Measurements from ENCODE around the gene AACS. TPM values are rescaled to one million over a fixed set of nuclear protein-coding genes. Genes with fewer than 3 reads are reported as not detected.

AACS gene
- polyA plus RNA-seq, 3 donors from 2014 or later, result 11.9 to 22.7 (median 14.0) TPM

DNA sequence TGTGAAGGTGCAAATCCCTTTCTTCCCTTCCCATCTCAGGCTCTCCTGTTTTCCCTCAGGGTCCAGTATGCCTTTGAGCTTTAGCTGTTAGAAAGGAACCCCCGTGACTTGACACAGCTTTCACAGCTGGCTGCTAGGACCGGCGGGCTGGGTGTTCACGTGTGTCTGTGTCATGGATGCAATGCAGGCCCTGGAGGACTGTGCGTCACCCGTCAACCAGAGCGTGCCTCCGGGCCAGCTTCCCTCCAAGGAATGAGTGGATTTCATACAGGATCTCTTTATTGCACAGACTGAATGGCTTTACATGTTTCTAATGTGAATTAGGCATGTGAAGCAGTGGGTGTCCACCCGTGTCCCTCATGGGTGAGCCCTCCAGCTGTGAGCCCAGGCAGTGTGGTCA, 77.4 kb downstream of the AACS start:
- Mint-ChIP-seq H3K4me1 (no peaks in the 10 kb centered on the region), H3K27me3 (ENCODE audit: low read depth in 3 of 3) (peaks cover 0 to 2% (median 1%) of the 10 kb centered on the region in 3 donors), H3K4me3 (no peak overlapping the region), H3K27ac (no peak overlapping the region), H3K9me3 (no peaks in the 10 kb centered on the region), H3K36me3 (peaks cover 2 to 7% (median 4%) of the 10 kb centered on the region in 3 donors)
- no peak for DNase-seq

DNA sequence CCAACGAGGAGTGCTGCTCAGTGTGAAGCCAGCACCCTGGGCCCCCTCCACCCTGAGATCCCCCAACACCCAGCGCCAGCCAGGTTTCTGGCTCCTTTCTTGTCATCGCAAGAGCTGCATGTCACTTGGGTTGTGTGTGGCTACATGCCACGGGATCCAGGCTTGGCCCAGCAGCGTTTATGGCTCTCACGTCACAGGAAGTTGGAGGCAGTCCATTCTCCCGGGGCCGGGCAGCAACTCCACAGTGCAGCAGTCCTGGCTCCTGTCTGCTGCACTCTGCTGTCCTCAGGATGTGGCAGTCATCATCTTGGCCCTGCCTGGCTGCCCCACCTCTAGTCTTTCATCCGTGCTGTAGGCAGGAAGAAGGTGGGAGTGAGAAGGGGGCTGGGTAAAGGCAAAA, 78.3 kb downstream of the AACS start:
- H3K4me3 Mint-ChIP-seq, result no peak overlapping the region
- no peak overlapping the region for H3K27ac Mint-ChIP-seq
- H3K4me1 Mint-ChIP-seq, result no peaks in the 10 kb centered on the region
- H3K27me3 Mint-ChIP-seq (ENCODE audit: low read depth in 3 of 3), result peaks cover 0 to 2% (median 1%) of the 10 kb centered on the region in 3 donors
- DNase-seq, result no peak
- H3K9me3 Mint-ChIP-seq, result no peaks in the 10 kb centered on the region
- no peaks in the 10 kb centered on the region for H3K36me3 Mint-ChIP-seq

DNA sequence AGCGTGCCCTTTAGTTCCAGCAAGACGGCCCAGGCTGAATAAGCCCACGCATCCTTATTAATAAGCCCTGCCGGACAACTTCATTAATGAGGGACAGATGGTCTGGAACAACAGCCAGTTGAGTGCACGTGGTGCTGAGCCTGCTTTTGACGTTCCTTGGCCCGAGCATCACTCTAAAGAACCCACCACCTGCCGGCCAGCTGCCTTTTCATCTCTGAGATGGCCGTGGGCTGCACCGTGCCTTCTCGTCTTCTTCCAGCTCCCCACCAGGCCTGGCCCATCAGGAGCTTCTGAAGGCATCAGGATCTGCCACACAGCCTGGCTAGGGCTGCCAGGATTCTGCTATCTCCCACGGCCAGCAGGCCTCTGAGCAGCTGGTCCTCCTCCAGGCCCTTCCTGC, 80.0 kb downstream of the AACS start:
- H3K9me3 Mint-ChIP-seq, result no peaks in the 10 kb centered on the region
- no peak overlapping the region for H3K27ac Mint-ChIP-seq

DNA sequence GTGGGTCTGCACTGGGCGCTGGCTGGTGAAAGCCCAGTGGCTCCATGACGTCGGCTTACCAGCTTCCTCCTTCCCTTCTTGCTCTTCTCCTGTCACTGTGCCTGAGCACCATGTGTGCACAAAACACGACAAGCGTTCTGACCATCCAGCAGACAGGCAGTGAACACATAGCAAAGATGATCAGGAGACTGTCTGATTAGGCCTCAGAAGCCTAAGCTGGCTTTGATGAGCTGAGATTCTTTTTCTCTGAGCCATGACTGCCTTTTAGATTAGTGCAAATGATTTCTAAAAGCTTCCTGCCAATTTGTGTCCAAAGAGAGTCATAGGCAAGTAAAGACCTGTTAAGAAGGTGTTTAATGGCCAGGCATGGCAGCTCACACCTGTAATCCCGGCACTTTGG, 83.1 kb downstream of the AACS start:
- H3K4me1 Mint-ChIP-seq, result no peaks in the 10 kb centered on the region
- H3K4me3 Mint-ChIP-seq, result no peak overlapping the region
- no peaks in the 10 kb centered on the region for H3K36me3 Mint-ChIP-seq
- H3K27ac Mint-ChIP-seq, result no peak overlapping the region
- no peak for DNase-seq
- peaks cover 1 to 7% (median 2%) of the 10 kb centered on the region in 3 donors for H3K27me3 Mint-ChIP-seq (ENCODE audit: low read depth in 3 of 3)
- no peaks in the 10 kb centered on the region for H3K9me3 Mint-ChIP-seq

More for the DNA sequence above, 80.0 kb downstream of the AACS start:
- Mint-ChIP-seq H3K4me3 (no peak overlapping the region), H3K27me3 (ENCODE audit: low read depth in 3 of 3) (peaks cover 1 to 2% (median 2%) of the 10 kb centered on the region in 3 donors), H3K4me1 (no peaks in the 10 kb centered on the region), H3K36me3 (no peaks in the 10 kb centered on the region)
- no peak for DNase-seq

DNA sequence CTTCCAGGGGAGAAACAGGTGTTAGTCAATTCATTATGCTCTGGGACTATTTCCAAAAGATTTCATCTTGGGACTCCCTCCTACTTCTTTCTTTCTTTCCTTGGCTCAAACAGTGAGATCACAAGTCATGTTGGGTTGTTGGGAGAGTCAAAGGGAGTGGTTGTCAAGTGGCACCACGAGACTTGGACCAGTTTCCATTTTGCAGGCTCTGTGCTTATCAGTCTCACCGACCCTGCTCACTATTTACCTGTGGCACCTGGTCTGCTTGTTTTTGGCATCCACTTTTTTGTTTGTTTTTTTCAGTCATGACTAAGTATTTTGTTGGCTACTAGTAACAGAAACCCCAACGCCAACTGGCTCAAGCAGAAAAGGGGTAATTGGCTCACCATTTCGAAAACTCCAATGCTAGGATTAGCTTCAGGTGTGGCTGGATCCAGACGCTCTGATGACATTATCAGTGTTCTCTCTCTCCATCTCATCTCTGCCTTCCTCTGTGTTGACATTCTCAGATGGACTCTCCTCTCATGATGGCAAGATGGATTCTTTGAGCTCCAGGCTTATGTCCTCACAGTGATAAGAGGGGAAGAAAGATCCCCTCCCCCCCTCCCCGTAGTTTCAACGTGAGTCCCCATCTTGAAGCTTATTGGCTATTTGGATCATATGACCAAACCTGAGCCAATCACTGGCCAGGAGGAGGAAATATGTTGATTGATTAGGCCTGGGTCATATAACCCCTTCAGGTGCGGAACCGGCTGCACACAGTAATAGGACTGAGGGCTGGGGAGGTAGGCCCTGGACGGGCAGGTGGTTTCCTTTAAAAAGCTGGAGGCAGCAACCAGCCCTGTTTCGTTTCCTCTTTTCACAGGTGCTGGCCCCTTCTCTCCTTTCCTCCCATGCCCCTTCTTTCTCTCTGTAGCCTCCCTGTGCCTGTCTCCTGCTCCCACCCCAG, 84.2 kb downstream of the AACS start:
- Mint-ChIP-seq H3K9me3 (no peaks in the 10 kb centered on the region), H3K27ac (no peak overlapping the region), H3K36me3 (no peaks in the 10 kb centered on the region), H3K4me1 (no peaks in the 10 kb centered on the region), H3K4me3 (no peak overlapping the region), H3K27me3 (ENCODE audit: low read depth in 3 of 3) (peaks cover 1 to 7% (median 2%) of the 10 kb centered on the region in 3 donors)
- no peak for DNase-seq

DNA sequence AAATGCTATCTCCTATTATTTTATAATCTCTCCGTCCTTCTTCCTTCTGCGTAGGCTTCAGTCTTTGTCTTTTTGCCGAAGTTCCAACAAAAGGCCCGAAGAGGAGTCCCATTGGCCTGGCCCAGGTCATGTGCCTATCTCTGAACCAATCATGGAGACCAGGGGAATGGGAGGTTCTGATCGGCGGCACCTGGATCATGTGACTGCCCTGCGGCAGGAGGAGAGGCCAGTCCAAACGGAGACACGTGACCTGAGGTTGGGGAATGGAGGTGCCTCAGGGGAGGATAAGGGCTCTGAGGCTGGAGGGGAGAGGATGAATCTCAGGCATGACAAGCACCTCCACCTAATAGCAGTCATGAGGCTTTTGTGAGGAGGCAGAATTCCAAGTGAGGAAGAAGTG, 86.0 kb downstream of the AACS start:
- Mint-ChIP-seq H3K4me3 (no peak overlapping the region), H3K27ac (no peak overlapping the region), H3K36me3 (no peaks in the 10 kb centered on the region), H3K4me1 (no peaks in the 10 kb centered on the region), H3K27me3 (ENCODE audit: low read depth in 3 of 3) (peaks cover 1 to 6% (median 4%) of the 10 kb centered on the region in 3 donors), H3K9me3 (no peaks in the 10 kb centered on the region)
- DNase-seq, result no peak

DNA sequence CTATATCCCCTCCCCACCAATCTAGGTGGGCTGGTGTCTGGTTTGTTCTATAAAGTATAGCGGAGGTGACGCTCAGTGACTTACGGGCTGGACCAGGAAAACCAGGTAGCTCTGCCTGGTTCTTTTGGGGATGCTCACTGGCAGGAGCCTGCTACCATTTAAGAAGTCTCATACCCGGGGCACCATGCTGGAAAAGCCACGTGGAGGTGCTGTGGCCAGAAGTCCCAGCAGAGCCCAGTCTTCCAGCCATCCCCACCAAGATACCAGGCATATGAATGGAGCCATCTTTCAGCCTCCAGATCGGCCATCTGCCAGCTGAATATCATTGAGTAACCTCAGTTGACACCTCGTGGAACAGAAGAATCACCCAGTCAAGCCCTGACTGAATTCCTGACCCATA, 87.2 kb downstream of the AACS start:
- Mint-ChIP-seq H3K36me3 (no peaks in the 10 kb centered on the region), H3K27ac (no peak overlapping the region), H3K4me1 (no peaks in the 10 kb centered on the region), H3K27me3 (ENCODE audit: low read depth in 3 of 3) (peaks cover 1 to 4% (median 4%) of the 10 kb centered on the region in 3 donors), H3K4me3 (no peak overlapping the region), H3K9me3 (no peaks in the 10 kb centered on the region)
- no peak for DNase-seq

DNA sequence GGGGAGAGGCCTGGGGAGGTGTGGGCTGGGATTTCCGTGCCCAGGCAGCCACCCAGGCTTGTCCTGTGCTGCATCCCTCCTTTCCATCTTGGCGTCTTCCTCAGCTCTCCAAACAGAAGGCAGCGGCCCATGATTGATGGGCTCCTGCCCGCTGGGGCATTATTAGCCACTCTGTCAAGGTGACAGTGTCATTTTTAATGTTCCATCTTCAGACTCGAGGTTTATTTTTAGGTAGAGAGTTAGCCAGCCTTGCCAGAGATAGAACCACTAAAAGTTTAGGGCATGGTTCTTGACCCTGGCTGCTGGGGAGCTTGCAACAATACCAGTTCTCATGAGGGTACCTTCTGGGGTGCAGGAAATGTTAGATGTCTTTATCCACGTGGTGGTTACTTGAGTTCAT, 90.1 kb downstream of the AACS start:
- peaks cover 0 to 4% (median 2%) of the 10 kb centered on the region in 3 donors for H3K27me3 Mint-ChIP-seq (ENCODE audit: low read depth in 3 of 3)
- H3K27ac Mint-ChIP-seq, result no peak overlapping the region
- no peak for DNase-seq

DNA sequence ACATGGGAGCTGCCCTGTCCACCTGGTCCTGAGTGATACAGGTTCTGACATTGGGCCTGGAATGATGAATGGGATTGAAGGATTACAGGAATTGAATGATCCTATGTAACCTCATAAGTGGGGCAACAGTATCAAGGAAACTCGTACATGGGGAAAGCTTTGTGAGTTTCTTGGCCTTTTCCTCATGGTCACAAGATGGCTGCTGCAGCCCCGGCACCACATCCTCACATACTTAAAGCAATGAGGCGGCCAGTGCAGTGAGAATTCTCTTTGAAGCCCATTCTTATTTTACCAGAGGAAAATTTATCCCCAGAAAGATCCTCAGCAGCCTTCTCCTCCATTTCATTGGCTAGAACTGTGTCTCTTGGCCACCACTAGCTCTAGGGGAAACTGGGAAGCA, 91.9 kb downstream of the AACS start:
- no peaks in the 10 kb centered on the region for H3K4me1 Mint-ChIP-seq
- peaks cover 0 to 2% (median 0%) of the 10 kb centered on the region in 3 donors for H3K27me3 Mint-ChIP-seq (ENCODE audit: low read depth in 3 of 3)
- H3K27ac Mint-ChIP-seq, result no peak overlapping the region
- no peaks in the 10 kb centered on the region for H3K9me3 Mint-ChIP-seq
- H3K36me3 Mint-ChIP-seq, result no peaks in the 10 kb centered on the region
- no peak for DNase-seq
- H3K4me3 Mint-ChIP-seq, result no peak overlapping the region

More for the DNA sequence above, 90.1 kb downstream of the AACS start:
- Mint-ChIP-seq H3K36me3 (no peaks in the 10 kb centered on the region), H3K4me3 (no peak overlapping the region), H3K9me3 (no peaks in the 10 kb centered on the region), H3K4me1 (no peaks in the 10 kb centered on the region)

DNA sequence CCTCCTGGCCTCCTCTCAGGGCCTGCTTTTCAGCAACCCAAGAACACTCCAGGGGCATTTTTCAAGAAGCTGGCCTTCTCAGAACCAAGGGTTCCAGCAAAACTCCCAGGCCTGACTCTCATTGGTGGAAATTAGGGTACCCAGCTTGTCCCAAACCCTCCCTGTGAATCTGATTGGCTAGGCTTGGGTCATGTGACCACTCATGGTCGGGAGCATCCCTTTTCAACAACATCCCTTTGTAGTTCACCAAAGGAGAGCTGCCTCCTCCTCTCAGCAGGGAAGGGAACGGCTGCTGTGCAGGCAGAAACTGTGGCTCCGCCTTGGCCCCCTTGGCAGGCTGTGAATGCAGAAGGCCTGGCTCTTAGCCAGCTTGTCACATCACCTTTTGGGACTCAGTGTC, 94.5 kb downstream of the AACS start:
- Mint-ChIP-seq H3K27ac (no peak overlapping the region), H3K36me3 (no peaks in the 10 kb centered on the region), H3K4me3 (no peak overlapping the region), H3K27me3 (ENCODE audit: low read depth in 3 of 3) (peaks cover 0 to 2% (median 2%) of the 10 kb centered on the region in 3 donors), H3K4me1 (no peaks in the 10 kb centered on the region), H3K9me3 (no peaks in the 10 kb centered on the region)
- DNase-seq, result no peak

DNA sequence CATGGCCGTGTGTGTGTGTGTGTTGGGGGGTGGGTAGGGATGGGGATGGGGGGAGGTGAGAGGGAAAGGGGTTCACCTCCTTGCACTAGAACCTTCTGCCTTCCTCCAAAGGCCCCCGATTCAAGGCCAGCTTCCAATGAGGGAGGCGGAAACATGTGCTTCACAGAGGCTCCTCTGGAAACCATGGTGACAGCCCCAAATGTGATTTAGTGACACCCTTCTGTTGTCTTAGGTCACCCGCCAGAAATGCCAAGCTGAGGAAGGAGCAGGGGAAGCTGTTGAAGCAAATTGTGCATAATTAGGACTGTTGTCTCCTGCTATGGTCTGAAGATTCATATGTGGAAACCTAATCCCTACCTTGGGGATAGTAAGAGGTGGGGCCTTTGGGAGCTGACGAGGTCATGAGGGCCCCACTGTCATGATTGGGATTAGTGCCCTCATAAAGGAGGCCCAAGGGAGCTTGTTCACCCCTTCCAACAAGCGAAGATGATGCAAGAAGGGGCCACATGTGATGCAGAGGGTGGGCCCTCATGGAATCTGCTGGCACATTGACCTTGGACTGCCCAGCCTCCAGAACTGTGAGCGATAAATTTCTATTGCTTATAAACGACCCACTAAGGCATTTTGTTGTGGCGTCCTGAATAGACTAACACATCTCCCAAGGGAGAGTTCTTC, 95.2 kb downstream of the AACS start:
- Mint-ChIP-seq H3K9me3 (no peaks in the 10 kb centered on the region), H3K4me1 (no peaks in the 10 kb centered on the region), H3K4me3 (no peak overlapping the region), H3K36me3 (no peaks in the 10 kb centered on the region), H3K27me3 (ENCODE audit: low read depth in 3 of 3) (peaks cover 0 to 2% (median under 1%) of the 10 kb centered on the region in 3 donors), H3K27ac (no peak overlapping the region)
- DNase-seq, result no peak

DNA sequence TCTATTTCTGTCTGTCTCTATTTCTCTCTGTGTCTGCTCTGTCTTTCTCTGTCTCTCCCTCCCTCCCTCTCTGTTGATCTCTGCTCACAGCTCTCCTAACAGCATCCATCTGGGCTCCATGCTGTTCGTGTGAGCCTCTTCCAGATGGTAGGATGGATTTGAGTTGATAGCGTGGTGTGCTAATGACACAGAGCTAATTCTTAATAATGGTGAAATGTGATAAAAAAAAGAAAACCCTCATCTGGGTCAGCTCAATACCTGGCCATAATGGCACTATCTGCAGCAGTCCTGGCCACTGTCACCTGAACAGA, 96.4 kb downstream of the AACS start:
- Mint-ChIP-seq H3K27me3 (ENCODE audit: low read depth in 3 of 3) (peaks cover 0 to 2% (median 0%) of the 10 kb centered on the region in 3 donors), H3K36me3 (no peaks in the 10 kb centered on the region), H3K4me3 (no peak overlapping the region), H3K4me1 (no peaks in the 10 kb centered on the region), H3K9me3 (no peaks in the 10 kb centered on the region), H3K27ac (no peak overlapping the region)
- no peak for DNase-seq

DNA sequence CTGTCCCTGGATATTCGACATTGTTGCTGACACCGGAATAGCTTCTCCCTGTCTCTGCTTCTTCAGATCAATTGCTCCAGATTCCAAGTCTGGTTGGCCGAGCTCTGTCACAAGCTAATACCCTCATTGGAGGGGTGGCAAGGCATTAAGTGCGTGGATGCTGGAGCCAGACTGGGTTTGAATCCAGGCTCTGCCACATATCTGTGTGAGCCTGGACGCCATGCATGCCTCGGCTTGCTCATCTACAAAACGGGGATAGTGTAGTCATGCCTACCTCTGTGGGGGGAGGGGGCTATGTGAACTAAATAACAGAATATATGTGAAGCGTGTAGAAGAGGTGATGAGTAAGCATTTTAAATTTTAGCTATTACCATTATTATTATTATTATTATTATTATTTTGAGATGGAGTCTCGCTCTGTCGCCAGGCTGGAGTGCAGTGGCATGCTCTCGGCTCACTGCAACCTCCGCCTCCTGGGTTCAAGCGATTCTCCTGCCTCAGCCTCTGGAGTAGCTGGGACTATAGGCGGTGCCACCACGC, 97.3 kb downstream of the AACS start:
- Mint-ChIP-seq H3K9me3 (no peaks in the 10 kb centered on the region), H3K27ac (no peak overlapping the region), H3K4me3 (no peak overlapping the region), H3K27me3 (ENCODE audit: low read depth in 3 of 3) (peaks cover 0 to 3% (median 0%) of the 10 kb centered on the region in 3 donors), H3K4me1 (no peaks in the 10 kb centered on the region), H3K36me3 (no peaks in the 10 kb centered on the region)
- DNase-seq, result no peak

DNA sequence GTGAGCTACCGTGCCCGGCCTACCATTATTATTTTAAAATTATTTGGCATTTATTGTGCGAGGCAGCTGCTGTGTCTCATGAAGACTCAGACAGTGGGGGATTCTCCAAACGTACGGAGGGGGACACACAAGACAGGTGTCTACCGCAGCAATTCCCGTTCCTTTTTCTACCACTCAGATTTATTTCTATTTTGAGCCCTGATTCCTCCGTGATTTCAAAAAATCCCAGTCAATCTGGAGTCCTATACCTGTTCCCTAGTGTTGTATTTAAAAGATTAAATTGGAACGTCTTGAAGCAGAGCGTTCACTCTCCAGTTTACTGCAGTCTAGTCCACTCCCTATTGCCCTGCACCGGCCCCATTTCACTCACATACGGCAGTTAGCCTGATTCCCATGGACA, 97.9 kb downstream of the AACS start:
- H3K36me3 Mint-ChIP-seq, result no peaks in the 10 kb centered on the region
- no peaks in the 10 kb centered on the region for H3K4me1 Mint-ChIP-seq
- H3K27ac Mint-ChIP-seq, result no peak overlapping the region
- H3K27me3 Mint-ChIP-seq (ENCODE audit: low read depth in 3 of 3), result peaks cover 0 to 7% (median 0%) of the 10 kb centered on the region in 3 donors
- H3K4me3 Mint-ChIP-seq, result no peak overlapping the region
- H3K9me3 Mint-ChIP-seq, result no peaks in the 10 kb centered on the region
- no peak for DNase-seq

Data from immature natural killer cell (primary cell).